ENCODE measurements around the gene SRGN.
"Not testable (repeated sequence)": the region's sequence is repeated elsewhere in the genome, so short reads cannot be mapped to it uniquely, and the experiment has no call there.

SRGN gene

GRCh38 chr10:69091143-69091651 lies 3.3 kb downstream of the SRGN start:
- no peak for DNase-seq

GRCh38 chr10:69092959-69093850 lies 5.3 kb downstream of the SRGN start:
- DNase-seq, result peak; percentile 80

- DNase-seq, result peak; percentile 37
Observed at GRCh38 chr10:69093933-69094332, 6.0 kb downstream of the SRGN start.

GRCh38 chr10:69096045-69096444 lies 8.1 kb downstream of the SRGN start:
- no peak for DNase-seq

- DNase-seq, result no peak
Observed at GRCh38 chr10:69097729-69098128, 9.8 kb downstream of the SRGN start.

GRCh38 chr10:69100136-69100872 lies 12.4 kb downstream of the SRGN start:
- no peak for DNase-seq

- peak; percentile 16 for DNase-seq
Observed at GRCh38 chr10:69101451-69102095, 13.7 kb downstream of the SRGN start.

GRCh38 chr10:69102440-69102839 lies 14.5 kb downstream of the SRGN start:
- DNase-seq, result no peak

- DNase-seq, result no peak
Observed at GRCh38 chr10:69103784-69104183, 15.9 kb downstream of the SRGN start.

GRCh38 chr10:69104994-69105790 lies 17.3 kb downstream of the SRGN start:
- DNase-seq, result no peak

- DNase-seq, result no peak
Observed at GRCh38 chr10:69107176-69107490, 19.2 kb downstream of the SRGN start.

GRCh38 chr10:69107699-69108098 lies 19.8 kb downstream of the SRGN start:
- no peak for DNase-seq

- DNase-seq, result peak; percentile 20
Observed at GRCh38 chr10:69119896-69120295, 32.0 kb downstream of the SRGN start.

GRCh38 chr10:69123306-69123746 lies 35.4 kb downstream of the SRGN start:
- peak; percentile 56 for DNase-seq

GRCh38 chr10:69123747-69124562 lies 36.1 kb downstream of the SRGN start, which contains the start of gene VPS26A:
TSS of gene VPS26A (plus strand) at chr10:69124178. CDS start at chr10:69124278, 100 bp downstream.
- DNase-seq, result peak; percentile 92

- peak; percentile 62 for DNase-seq
Observed at GRCh38 chr10:69124563-69125268, 36.8 kb downstream of the SRGN start.

- no peak for DNase-seq
Observed at GRCh38 chr10:69125554-69125953, 37.7 kb downstream of the SRGN start.

- no peak for DNase-seq
Observed at GRCh38 chr10:69130251-69130650, 42.3 kb downstream of the SRGN start.

GRCh38 chr10:69139961-69140360 lies 52.1 kb downstream of the SRGN start:
- no peak for DNase-seq

GRCh38 chr10:69141304-69141703 lies 53.4 kb downstream of the SRGN start:
- DNase-seq, result no peak

- DNase-seq, result not testable (repeated sequence)
Observed at GRCh38 chr10:69142074-69142473, 54.2 kb downstream of the SRGN start.

Measured in kidney glomerular epithelial cell (primary cell).